CD4-positive, alpha-beta T cell treated with Interleukin-4 for 1 hour (primary cell): ENCODE results near the gene EIF2S1.
A peak's percentile ranks its signal among the peaks of the same experiment; 100 is the strongest.
"Not testable (repeated sequence)": the region's sequence is repeated elsewhere in the genome, so short reads cannot be mapped to it uniquely, and the experiment has no call there.

ENCODE experiments used
- DNase-seq, 2 donors: peaks; one replicate each; pipeline ENCODE4 v3.0.0-alpha.2; 2020 to 2022

The EIF2S1 gene

GRCh38 chr14:67413806-67414769 is 54.0 kb downstream of the EIF2S1 start:
- DNase-seq, result peak in 1 of 2 donors; percentile 28

- DNase-seq, result not testable (repeated sequence)
These were observed 55.5 kb downstream of the EIF2S1 start for GRCh38 chr14:67415610-67416009.

GRCh38 chr14:67416085-67416484 is 56.0 kb downstream of the EIF2S1 start:
- DNase-seq, result no peak

- DNase-seq, result no peak
These were observed 56.7 kb downstream of the EIF2S1 start for GRCh38 chr14:67416810-67417209.

GRCh38 chr14:67417633-67418032 is 57.5 kb downstream of the EIF2S1 start:
- no peak for DNase-seq

GRCh38 chr14:67418401-67419191 is 58.5 kb downstream of the EIF2S1 start:
- DNase-seq, result no peak

- DNase-seq, result peak in 1 of 2 donors; percentile 24
These were observed 60.1 kb downstream of the EIF2S1 start for GRCh38 chr14:67420102-67420739.

- no peak for DNase-seq
These were observed 61.5 kb downstream of the EIF2S1 start for GRCh38 chr14:67421356-67422224.

GRCh38 chr14:67423424-67423823 is 63.3 kb downstream of the EIF2S1 start:
- DNase-seq, result no peak

GRCh38 chr14:67424539-67424938 is 64.4 kb downstream of the EIF2S1 start:
- DNase-seq, result no peak

- DNase-seq, result no peak
These were observed 65.5 kb downstream of the EIF2S1 start for GRCh38 chr14:67425608-67426007.

GRCh38 chr14:67426161-67426560 is 66.0 kb downstream of the EIF2S1 start:
- DNase-seq, result no peak

- peak; percentile 80 to 81 for DNase-seq
These were observed 67.0 kb downstream of the EIF2S1 start for GRCh38 chr14:67426983-67427606.

- no peak for DNase-seq
These were observed 68.4 kb downstream of the EIF2S1 start for GRCh38 chr14:67428501-67429031.

- no peak for DNase-seq
These were observed 69.5 kb downstream of the EIF2S1 start for GRCh38 chr14:67429510-67430205.

GRCh38 chr14:67432050-67432564 is 72.0 kb downstream of the EIF2S1 start:
- DNase-seq, result no peak

GRCh38 chr14:67435603-67436002 is 75.5 kb downstream of the EIF2S1 start:
- DNase-seq, result no peak
